ENCODE results near the gene ZNF710.

The ZNF710 gene

GRCh38 chr15:90039996-90040395 is 38.9 kb downstream of the ZNF710 start:
- DNase-seq (ENCODE audit: low read depth in 1 of 2, low spot score in 1 of 2) = no peak
- no peaks in the 10 kb centered on the region for H3K27me3 ChIP-seq (ENCODE audit: insufficient read depth, poor library complexity, severe bottlenecking)
- TF ChIP-seq SPI1 (IDR thresholded peaks at IDR 0.05; ENCODE audit: borderline replicate concordance, low read depth) (no peak), GABPA (IDR thresholded peaks at IDR 0.05; ENCODE audit: low read depth) (no peak), POLR2AphosphoS5 (IDR thresholded peaks at IDR 0.05; ENCODE audit: low read depth) (no peak), REST (IDR thresholded peaks at IDR 0.05; ENCODE audit: insufficient replicate concordance, low read depth) (no peak), CTCF (IDR thresholded peaks at IDR 0.05; ENCODE audit: insufficient read depth, low read length) (no peak)
- H3K27ac ChIP-seq (replicated peaks) = peak overlapping the region; percentile 1; the same call in 1 of the 2 replicates
- no peak overlapping the region for H3K4me3 ChIP-seq (replicated peaks; ENCODE audit: insufficient read depth, low read length)

- Histone ChIP-seq H3K27ac (replicated peaks) (no peak overlapping the region), H3K27me3 (ENCODE audit: insufficient read depth, poor library complexity, severe bottlenecking) (no peaks in the 10 kb centered on the region), H3K4me3 (replicated peaks; ENCODE audit: insufficient read depth, low read length) (no peak overlapping the region)
- TF ChIP-seq SPI1 (IDR thresholded peaks at IDR 0.05; ENCODE audit: borderline replicate concordance, low read depth) = no peak
- TF ChIP-seq REST (IDR thresholded peaks at IDR 0.05; ENCODE audit: insufficient replicate concordance, low read depth) = no peak
- TF ChIP-seq GABPA (IDR thresholded peaks at IDR 0.05; ENCODE audit: low read depth) = no peak
- no peak for TF ChIP-seq POLR2AphosphoS5 (IDR thresholded peaks at IDR 0.05; ENCODE audit: low read depth)
- TF ChIP-seq CTCF (IDR thresholded peaks at IDR 0.05; ENCODE audit: insufficient read depth, low read length) = no peak
- no peak for DNase-seq (ENCODE audit: low read depth in 1 of 2, low spot score in 1 of 2)
Observed at GRCh38 chr15:90040618-90041017, 39.5 kb downstream of the ZNF710 start.

- Histone ChIP-seq H3K4me3 (replicated peaks; ENCODE audit: insufficient read depth, low read length) (no peak overlapping the region), H3K27ac (replicated peaks) (no peak overlapping the region), H3K27me3 (ENCODE audit: insufficient read depth, poor library complexity, severe bottlenecking) (no peaks in the 10 kb centered on the region)
- TF ChIP-seq GABPA (IDR thresholded peaks at IDR 0.05; ENCODE audit: low read depth) (no peak), REST (IDR thresholded peaks at IDR 0.05; ENCODE audit: insufficient replicate concordance, low read depth) (no peak)
- no peak for DNase-seq (ENCODE audit: low read depth in 1 of 2, low spot score in 1 of 2)
Observed at GRCh38 chr15:90042356-90042755, 41.2 kb downstream of the ZNF710 start.

All from HL-60 (cell line).